ENCODE results near the gene TMEM147. TPM values are rescaled to one million over a fixed set of nuclear protein-coding genes. Genes with fewer than 3 reads are reported as not detected.

TMEM147 gene
- total and polyA plus RNA-seq, 2 of the 13 experiments (the other 11 are each of a cell fraction or from before 2014, with no cell fraction given): 141 to 176 TPM

GRCh38 chr19:35509018-35509652 is 36.3 kb upstream of the TMEM147 start (continued):
- TF ChIP-seq HMGXB3 (CRISPR knock-in tag; IDR thresholded peaks at IDR 0.05; ENCODE audit: borderline replicate concordance) (no peak), ERF (CRISPR knock-in tag; IDR thresholded peaks at IDR 0.05) (peak; percentile 32; the same call in 1 of the 2 replicates), ZNF564 (CRISPR knock-in tag; IDR thresholded peaks at IDR 0.05) (0 out of 2 replicates have a peak, but pooled peaks have one; percentile 34), MEIS2 (CRISPR knock-in tag; IDR thresholded peaks at IDR 0.05) (no peak), BRCA1 (CRISPR knock-in tag; IDR thresholded peaks at IDR 0.05) (no peak), ZNF746 (CRISPR knock-in tag; IDR thresholded peaks at IDR 0.05) (no peak), MAX (IDR thresholded peaks at IDR 0.05) (peak; percentile 90), MYPOP (CRISPR knock-in tag; IDR thresholded peaks at IDR 0.05) (peak; percentile 26; the same call in 1 of the 2 replicates), SSRP1 (CRISPR knock-in tag; IDR thresholded peaks at IDR 0.05) (no peak), RNF219 (CRISPR knock-in tag; IDR thresholded peaks at IDR 0.05) (no peak), KDM1A (CRISPR knock-in tag; IDR thresholded peaks at IDR 0.05) (no peak), ZNF205 (CRISPR knock-in tag; IDR thresholded peaks at IDR 0.05) (no peak), KAT2B (IDR thresholded peaks at IDR 0.05; ENCODE audit: borderline replicate concordance, low read depth, low read length) (no peak), GLI4 (CRISPR knock-in tag; IDR thresholded peaks at IDR 0.05; ENCODE audit: borderline replicate concordance) (no peak), TFDP1 (CRISPR knock-in tag; IDR thresholded peaks at IDR 0.05; ENCODE audit: borderline replicate concordance) (peak; percentile 88; the same call in 1 of the 2 replicates), ZNF546 (CRISPR knock-in tag; conservative IDR thresholded peaks at IDR 0.05) (no peak), ZFYVE20 (CRISPR knock-in tag; IDR thresholded peaks at IDR 0.05; ENCODE audit: borderline replicate concordance, low read depth) (no peak), ZNF451 (CRISPR knock-in tag; IDR thresholded peaks at IDR 0.05) (no peak), PBX2 (CRISPR knock-in tag; IDR thresholded peaks at IDR 0.05) (no peak), ZMYM2 (CRISPR knock-in tag; IDR thresholded peaks at IDR 0.05) (no peak), ZNF138 (CRISPR knock-in tag; IDR thresholded peaks at IDR 0.05; ENCODE audit: low read depth) (no peak)

All from HepG2 (cell line).